GM12874 (cell line): ENCODE data around the gene MPND.

ENCODE experiments used
- CTCF ChIP-seq: IDR thresholded peaks from 2 replicates; pipeline ENCODE4 v1.5.1; 2011; ENCODE audit warnings: low read depth, mild to moderate bottlenecking, control low read depth, low read length, moderate library complexity; ENCODE audit not compliant: insufficient read depth

MPND gene

GRCh38 chr19:4345342-4346019 lies 2.1 kb downstream of the MPND start:
- no peak for TF ChIP-seq CTCF

- no peak for TF ChIP-seq CTCF
Measured at GRCh38 chr19:4346020-4346383, 2.6 kb downstream of the MPND start.

- TF ChIP-seq CTCF, result no peak
Measured at GRCh38 chr19:4347521-4347920, 4.2 kb downstream of the MPND start.

- TF ChIP-seq CTCF, result no peak
Measured at GRCh38 chr19:4350111-4350510, 6.7 kb downstream of the MPND start.

GRCh38 chr19:4350726-4351125 lies 7.4 kb downstream of the MPND start:
- no peak for TF ChIP-seq CTCF

GRCh38 chr19:4352701-4353121 lies 9.3 kb downstream of the MPND start:
- TF ChIP-seq CTCF, result peak; percentile 91

GRCh38 chr19:4354282-4354681 lies 10.9 kb downstream of the MPND start:
- no peak for TF ChIP-seq CTCF
